GM13976 (cell line): ENCODE results near the gene MAX.
"Not testable (repeated sequence)": the region's sequence is repeated elsewhere in the genome, so short reads cannot be mapped to it uniquely, and the experiment has no call there.

ENCODE experiments used
- DNase-seq: peaks from one replicate; pipeline ENCODE4 v3.0.0; 2012; ENCODE audit warnings: low spot score
- CTCF ChIP-seq: IDR thresholded peaks from 2 replicates; pipeline ENCODE4 v1.5.1; 2012; ENCODE audit warnings: borderline replicate concordance, mild to moderate bottlenecking; ENCODE audit not compliant: insufficient read depth; ENCODE audit errors: extremely low read depth, missing control alignments, control extremely low read depth
- in situ Hi-C: fragments of 300-500 bp; cut with MboI; formaldehyde crosslinking; loops from one replicate; pipeline ENCODE4 v1.12.0; 2022; ENCODE audit warnings: low sequenced_read_pairs, mixed read lengths, inconsistent platforms; ENCODE audit not compliant: unreplicated experiment

MAX gene

GRCh38 chr14:65098586-65098985, 3.7 kb downstream of the MAX start:
- DNase-seq = peak; percentile 47
- TF ChIP-seq CTCF = no peak
- in situ Hi-C loops = no loop called here

GRCh38 chr14:65096323-65097089, 5.8 kb downstream of the MAX start:
- no peak for DNase-seq
- TF ChIP-seq CTCF = no peak
- in situ Hi-C loops = no loop called here

- no peak for DNase-seq
- in situ Hi-C loops = no loop called here
- TF ChIP-seq CTCF = no peak
Measured at GRCh38 chr14:65095633-65096205, 6.6 kb downstream of the MAX start.

- no peak for TF ChIP-seq CTCF
- in situ Hi-C loops = no loop called here
Measured at GRCh38 chr14:65092349-65092748, 10.0 kb downstream of the MAX start.

GRCh38 chr14:65087835-65088234, 14.5 kb downstream of the MAX start:
- in situ Hi-C loops, DNase-seq: not testable (repeated sequence)

More at GRCh38 chr14:65092349-65092748, 10.0 kb downstream of the MAX start:
- DNase-seq = no peak

GRCh38 chr14:65086686-65087085, 15.6 kb downstream of the MAX start:
- in situ Hi-C loops, DNase-seq: not testable (repeated sequence)

- no peak for DNase-seq
- TF ChIP-seq CTCF = no peak
- in situ Hi-C loops = no loop called here
Measured at GRCh38 chr14:65084554-65085505, 17.5 kb downstream of the MAX start.
